Measurements from ENCODE around the gene SAMD13. TPM values are rescaled to one million over a fixed set of nuclear protein-coding genes. Genes with fewer than 3 reads are reported as not detected.

SAMD13 gene
- total RNA-seq, 6 donors from 2014 or later = 0.71 to 1.9 (median 0.90) TPM; not detected in 2

GRCh38 chr1:84269306-84269705 lies 32.2 kb upstream of the SAMD13 start:
- Histone ChIP-seq H3K27me3 (no peaks in the 10 kb centered on the region), H3K27ac (no peak overlapping the region), H3K4me3 (no peak overlapping the region), H3K36me3 (no peaks in the 10 kb centered on the region), H3K4me1 (peaks cover 0 to 11% (median 3%) of the 10 kb centered on the region in 4 donors), H3K9me3 (no peaks in the 10 kb centered on the region)
- DNase-seq = no peak
- no peak for ATAC-seq (ENCODE audit: low FRiP score in 2 of 2)
- TF ChIP-seq EP300 (IDR thresholded peaks at IDR 0.05) = no peak
- no peak for TF ChIP-seq CTCF (IDR thresholded peaks at IDR 0.05)
- no peak for TF ChIP-seq POLR2A (IDR thresholded peaks at IDR 0.05)
- no peak for TF ChIP-seq POLR2AphosphoS5 (IDR thresholded peaks at IDR 0.05)
- WGBS, 2 donors = 48 to 86% methylated on average over 2 of the region's 2 CpGs

- Histone ChIP-seq H3K27me3 (no peaks in the 10 kb centered on the region), H3K27ac (peak overlapping the region; percentile 2 to 55 (median 20)), H3K4me1 (peaks cover 0 to 11% (median 3%) of the 10 kb centered on the region in 4 donors), H3K9me3 (no peaks in the 10 kb centered on the region), H3K4me3 (no peak overlapping the region), H3K36me3 (no peaks in the 10 kb centered on the region)
- DNase-seq (no peak), ATAC-seq (ENCODE audit: low FRiP score in 2 of 2) (peak in 1 of 2 donors; percentile 52)
- TF ChIP-seq EP300 (IDR thresholded peaks at IDR 0.05) (no peak), POLR2A (IDR thresholded peaks at IDR 0.05) (no peak), CTCF (IDR thresholded peaks at IDR 0.05) (no peak), POLR2AphosphoS5 (IDR thresholded peaks at IDR 0.05) (no peak)
- whole genome bisulfite sequencing, 2 donors = 19 to 22% methylated on average over 6 of the region's 6 CpGs
Measured at GRCh38 chr1:84271441-84272151, 29.9 kb upstream of the SAMD13 start.

- TF ChIP-seq CTCF (IDR thresholded peaks at IDR 0.05) (no peak), EP300 (IDR thresholded peaks at IDR 0.05) (no peak), POLR2AphosphoS5 (IDR thresholded peaks at IDR 0.05) (no peak)
- no peak overlapping the region for H3K4me3 ChIP-seq
- H3K9me3 ChIP-seq = no peaks in the 10 kb centered on the region
- H3K4me1 ChIP-seq = peaks cover 0 to 11% (median 3%) of the 10 kb centered on the region in 4 donors
- peak overlapping the region in 3 of 4 donors; percentile 2 to 55 (median 24) for H3K27ac ChIP-seq
- ATAC-seq (ENCODE audit: low FRiP score in 2 of 2) = peak; percentile 47 to 78
- DNase-seq = peak in 1 of 2 donors; percentile 68
- WGBS, 2 donors = 60 to 75% methylated on average over 1 of the region's 1 CpG
- no peaks in the 10 kb centered on the region for H3K27me3 ChIP-seq
- H3K36me3 ChIP-seq = no peaks in the 10 kb centered on the region
Measured at GRCh38 chr1:84272401-84272800, 29.1 kb upstream of the SAMD13 start.

GRCh38 chr1:84277343-84278059 lies 24.0 kb upstream of the SAMD13 start:
- Histone ChIP-seq H3K4me3 (no peak overlapping the region), H3K36me3 (no peaks in the 10 kb centered on the region), H3K9me3 (no peaks in the 10 kb centered on the region), H3K27me3 (no peaks in the 10 kb centered on the region), H3K4me1 (no peaks in the 10 kb centered on the region), H3K27ac (no peak overlapping the region)
- 97 to 98% methylated on average over 1 of the region's 1 CpG for WGBS, 2 donors
- ATAC-seq (ENCODE audit: low FRiP score in 2 of 2) (no peak), DNase-seq (no peak)
- TF ChIP-seq CTCF (IDR thresholded peaks at IDR 0.05) = no peak
- TF ChIP-seq EP300 (IDR thresholded peaks at IDR 0.05) = no peak
- no peak for TF ChIP-seq POLR2A (IDR thresholded peaks at IDR 0.05)
- TF ChIP-seq POLR2AphosphoS5 (IDR thresholded peaks at IDR 0.05) = no peak

Measured in upper lobe of left lung (tissue), 6 donors.